BLaER1 treated with 17β-estradiol and CSF1 and Interleukin-3, amounts not matched to agents 10 nM and 100 nM (cell line): Measurements from ENCODE around the gene AGPAT4.
"Not testable (repeated sequence)": the region's sequence is repeated elsewhere in the genome, so short reads cannot be mapped to it uniquely, and the experiment has no call there.

ENCODE experiments used
- H3K27ac ChIP-seq, 11 experiments: shearing (Covaris generic); formaldehyde crosslinking; 2 replicates each; pipeline ENCODE4 v1.8.1; 2022
- H3K27me3 ChIP-seq, 11 experiments: shearing (Covaris generic); formaldehyde crosslinking; 2 replicates each; pipeline ENCODE4 v1.8.1; 2022
- H3K36me3 ChIP-seq, 11 experiments: shearing (Covaris generic); formaldehyde crosslinking; 2 replicates each; pipeline ENCODE4 v1.8.1; 2022
- H3K4me1 ChIP-seq, 10 experiments: shearing (Covaris generic); formaldehyde crosslinking; 2 replicates each; pipeline ENCODE4 v1.8.1; 2022
- H3K4me2 ChIP-seq, 11 experiments: shearing (Covaris generic); formaldehyde crosslinking; 2 replicates each; pipeline ENCODE4 v1.8.1; 2022
- H3K4me3 ChIP-seq, 10 experiments: shearing (Covaris generic); formaldehyde crosslinking; 2 replicates each; pipeline ENCODE4 v1.8.1; 2022
- H3K9ac ChIP-seq, 11 experiments: shearing (Covaris generic); formaldehyde crosslinking; 2 replicates each; pipeline ENCODE4 v1.8.1; 2022
- H3K9me3 ChIP-seq, 11 experiments: shearing (Covaris generic); formaldehyde crosslinking; replicated peaks in 1 of 11; 2 replicates each; pipeline ENCODE4 v1.8.1; 2022
- H4K20me1 ChIP-seq, 11 experiments: shearing (Covaris generic); formaldehyde crosslinking; 2 replicates each; pipeline ENCODE4 v1.8.1; 2022
- Cebpa-rat ChIP-seq, 11 experiments: shearing (Covaris generic); IDR thresholded peaks; 2 replicates each; pipeline ENCODE4 v1.8.1; 2022

The AGPAT4 gene

DNA sequence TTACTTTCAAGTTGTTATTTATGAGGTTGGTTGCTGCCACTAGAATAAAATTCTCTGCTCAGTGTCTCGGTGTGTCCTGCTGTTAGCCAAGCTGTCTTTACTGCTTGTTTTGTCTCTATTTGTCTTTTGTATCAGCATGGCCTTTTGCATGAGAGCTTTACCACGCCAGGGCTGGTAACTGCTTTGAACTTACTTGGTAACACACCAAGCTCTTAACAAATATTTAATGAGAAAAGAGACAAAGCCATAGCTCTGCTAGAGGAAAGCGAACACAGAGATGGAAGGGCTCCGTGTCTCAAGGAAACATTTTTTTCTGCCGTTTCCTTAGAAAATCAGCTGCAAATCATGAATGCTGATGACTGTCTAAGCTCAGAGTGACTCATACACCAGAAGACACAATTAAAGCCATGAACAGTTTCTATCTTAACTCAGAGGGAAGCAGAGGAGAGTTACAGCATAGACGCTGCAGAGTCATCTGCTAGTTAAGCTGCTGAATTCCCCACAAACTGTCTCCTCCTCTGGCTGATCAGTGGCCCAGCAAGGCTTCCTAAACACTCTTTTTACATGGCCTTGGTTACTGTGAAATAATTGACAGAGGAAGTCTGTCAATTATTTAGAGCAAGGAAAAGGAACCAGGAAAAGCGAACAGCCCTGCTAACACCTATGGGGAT, 44.8 kb downstream of the AGPAT4 start:
- no peak for TF ChIP-seq Cebpa-rat (IDR thresholded peaks at IDR 0.05)
- Histone ChIP-seq H3K9me3 (peaks cover 0 to 17% (median 6%) of the 10 kb centered on the region in 11 experiments; a peak in 10 of 22 replicates), H3K27me3 (no peaks in the 10 kb centered on the region), H3K27ac (0 out of 22 replicates have a peak overlapping the region, but pooled peaks of 1 of the 11 experiments have one; percentile 21), H3K9ac (peak overlapping the region in 1 of 11 experiments; percentile 33; a peak in 1 of 22 replicates), H3K4me3 (no peak overlapping the region), H3K4me2 (peak overlapping the region in 4 of 11 experiments; percentile 4 to 52 (median 29); a peak in 7 of 22 replicates), H3K4me1 (peaks cover 15 to 42% (median 24%) of the 10 kb centered on the region in 10 experiments), H4K20me1 (peaks cover 0 to 5% (median 0%) of the 10 kb centered on the region in 11 experiments; a peak in 3 of 22 replicates), H3K36me3 (peaks cover 15 to 64% (median 48%) of the 10 kb centered on the region in 11 experiments)

- Histone ChIP-seq H3K4me3 (no peak overlapping the region), H3K4me1 (peaks cover 15 to 42% (median 24%) of the 10 kb centered on the region in 10 experiments), H3K4me2 (peak overlapping the region in 1 of 11 experiments; percentile 52; a peak in 1 of 22 replicates), H3K27ac (no peak overlapping the region), H3K36me3 (peaks cover 20 to 63% (median 41%) of the 10 kb centered on the region in 11 experiments), H3K27me3 (no peaks in the 10 kb centered on the region), H4K20me1 (peaks cover 0 to 5% (median 0%) of the 10 kb centered on the region in 11 experiments; a peak in 4 of 22 replicates), H3K9me3 (peaks cover 0 to 17% (median 6%) of the 10 kb centered on the region in 11 experiments; a peak in 10 of 22 replicates), H3K9ac (no peak overlapping the region)
- TF ChIP-seq Cebpa-rat (IDR thresholded peaks at IDR 0.05): no peak
These were observed 45.8 kb downstream of the AGPAT4 start for GRCh38 chr6:161228096-161228495.

DNA sequence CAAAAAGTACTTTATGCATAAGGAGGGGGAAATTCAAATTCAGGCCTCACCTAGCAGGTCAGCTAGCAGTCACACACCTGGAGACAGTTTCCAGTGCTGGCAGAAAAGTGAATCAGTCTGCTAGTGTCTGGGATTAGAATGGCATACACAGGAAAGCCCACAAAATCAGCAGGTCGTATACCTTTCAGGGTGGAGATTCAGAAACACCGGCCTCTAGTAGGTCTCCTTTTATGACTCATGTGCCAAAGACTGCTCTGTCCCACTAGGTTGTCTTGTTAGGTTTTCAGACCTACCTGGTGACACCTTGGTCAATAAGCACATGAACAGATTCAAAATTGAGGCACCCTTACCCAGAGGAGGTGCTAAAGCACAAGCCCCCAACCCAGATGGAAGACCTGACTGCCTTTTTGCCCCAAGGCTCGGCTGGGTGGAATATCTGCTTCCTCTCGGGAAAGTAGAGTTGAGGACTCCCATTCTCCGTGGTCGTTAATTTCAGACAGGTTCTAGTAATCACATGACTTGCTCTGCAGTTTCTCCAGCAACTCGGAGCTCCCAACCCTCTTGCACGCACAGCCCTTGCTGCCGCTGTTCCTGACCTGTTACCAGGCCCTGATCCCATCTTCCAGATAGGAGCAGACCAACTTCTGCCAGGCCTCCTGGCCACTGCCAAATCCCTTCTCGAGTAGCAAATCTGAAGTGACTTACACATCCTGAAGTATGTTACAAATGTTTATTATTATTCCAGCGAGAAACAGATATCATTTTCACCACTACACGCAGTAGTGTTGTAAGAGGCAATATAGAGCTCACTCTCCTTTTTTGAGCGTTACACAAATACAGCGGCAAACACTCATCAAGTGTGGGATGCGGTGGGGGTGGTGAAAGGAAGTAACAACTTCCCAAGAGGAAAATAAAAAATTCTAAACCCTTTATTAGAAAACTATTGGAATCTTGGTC, 46.6 kb downstream of the AGPAT4 start:
- no peak for TF ChIP-seq Cebpa-rat (IDR thresholded peaks at IDR 0.05)
- Histone ChIP-seq H3K4me2 (peak overlapping the region; percentile 28 to 70 (median 44); a peak in 16 of 22 replicates), H3K36me3 (peaks cover 16 to 61% (median 37%) of the 10 kb centered on the region in 11 experiments), H3K4me3 (no peak overlapping the region), H3K9me3 (peaks cover 0 to 12% (median 3%) of the 10 kb centered on the region in 11 experiments; a peak in 7 of 22 replicates), H3K27me3 (no peaks in the 10 kb centered on the region), H3K4me1 (peaks cover 15 to 42% (median 24%) of the 10 kb centered on the region in 10 experiments), H3K27ac (peak overlapping the region in 3 of 11 experiments; percentile 33 to 52 (median 49); a peak in 5 of 22 replicates), H3K9ac (0 out of 22 replicates have a peak overlapping the region, but pooled peaks of 1 of the 11 experiments have one; percentile 11), H4K20me1 (peaks cover 0 to 8% (median 0%) of the 10 kb centered on the region in 11 experiments; a peak in 5 of 22 replicates)

GRCh38 chr6:161226009-161226964, 47.6 kb downstream of the AGPAT4 start:
- peaks cover 9 to 55% (median 28%) of the 10 kb centered on the region in 11 experiments; a peak in 21 of 22 replicates for H3K36me3 ChIP-seq
- no peak for TF ChIP-seq Cebpa-rat (IDR thresholded peaks at IDR 0.05)
- H3K9me3 ChIP-seq: peaks cover 0 to 4% (median 0%) of the 10 kb centered on the region in 11 experiments; a peak in 3 of 22 replicates
- H3K4me2 ChIP-seq: peak overlapping the region; percentile 28 to 70 (median 44); a peak in 18 of 22 replicates
- no peaks in the 10 kb centered on the region for H3K27me3 ChIP-seq
- peaks cover 15 to 42% (median 24%) of the 10 kb centered on the region in 10 experiments for H3K4me1 ChIP-seq
- H4K20me1 ChIP-seq: peaks cover 0 to 8% (median 0%) of the 10 kb centered on the region in 11 experiments; a peak in 5 of 22 replicates
- peak overlapping the region in 3 of 11 experiments; percentile 10 to 18 (median 11); a peak in 4 of 22 replicates for H3K9ac ChIP-seq
- no peak overlapping the region for H3K4me3 ChIP-seq
- peak overlapping the region in 3 of 11 experiments; percentile 33 to 52 (median 49); a peak in 7 of 22 replicates for H3K27ac ChIP-seq

DNA sequence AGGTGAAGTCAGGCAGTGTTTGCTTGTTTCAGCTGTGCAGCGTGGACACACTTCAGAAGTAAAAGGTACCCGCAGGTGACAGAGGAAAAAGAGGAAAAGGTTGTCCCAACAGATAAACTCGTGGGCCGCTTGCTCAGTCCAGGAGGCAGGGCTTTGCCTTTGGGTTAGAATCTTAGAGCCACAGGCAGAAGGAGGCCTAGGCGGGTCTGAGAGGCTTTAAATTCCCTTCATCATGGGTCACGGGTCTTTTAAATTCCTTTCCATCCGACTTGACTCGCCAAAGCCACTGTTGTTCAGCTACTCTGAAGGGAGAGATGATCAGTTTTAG, 48.2 kb downstream of the AGPAT4 start:
- H3K9me3 ChIP-seq: peaks cover 0 to 4% (median 0%) of the 10 kb centered on the region in 11 experiments; a peak in 1 of 22 replicates
- peaks cover 11 to 55% (median 32%) of the 10 kb centered on the region in 11 experiments; a peak in 20 of 22 replicates for H3K36me3 ChIP-seq
- peak overlapping the region in 2 of 11 experiments; percentile 33 to 49; a peak in 2 of 22 replicates for H3K27ac ChIP-seq
- H4K20me1 ChIP-seq: peaks cover 0 to 8% (median 0%) of the 10 kb centered on the region in 11 experiments; a peak in 5 of 22 replicates
- no peak overlapping the region for H3K4me3 ChIP-seq
- H3K9ac ChIP-seq: no peak overlapping the region; a peak in 2 of 22 replicates
- H3K27me3 ChIP-seq: no peaks in the 10 kb centered on the region
- H3K4me2 ChIP-seq: peak overlapping the region in 6 of 11 experiments; percentile 35 to 70 (median 62); a peak in 8 of 22 replicates
- TF ChIP-seq Cebpa-rat (IDR thresholded peaks at IDR 0.05): no peak
- H3K4me1 ChIP-seq: peaks cover 15 to 42% (median 24%) of the 10 kb centered on the region in 10 experiments

DNA sequence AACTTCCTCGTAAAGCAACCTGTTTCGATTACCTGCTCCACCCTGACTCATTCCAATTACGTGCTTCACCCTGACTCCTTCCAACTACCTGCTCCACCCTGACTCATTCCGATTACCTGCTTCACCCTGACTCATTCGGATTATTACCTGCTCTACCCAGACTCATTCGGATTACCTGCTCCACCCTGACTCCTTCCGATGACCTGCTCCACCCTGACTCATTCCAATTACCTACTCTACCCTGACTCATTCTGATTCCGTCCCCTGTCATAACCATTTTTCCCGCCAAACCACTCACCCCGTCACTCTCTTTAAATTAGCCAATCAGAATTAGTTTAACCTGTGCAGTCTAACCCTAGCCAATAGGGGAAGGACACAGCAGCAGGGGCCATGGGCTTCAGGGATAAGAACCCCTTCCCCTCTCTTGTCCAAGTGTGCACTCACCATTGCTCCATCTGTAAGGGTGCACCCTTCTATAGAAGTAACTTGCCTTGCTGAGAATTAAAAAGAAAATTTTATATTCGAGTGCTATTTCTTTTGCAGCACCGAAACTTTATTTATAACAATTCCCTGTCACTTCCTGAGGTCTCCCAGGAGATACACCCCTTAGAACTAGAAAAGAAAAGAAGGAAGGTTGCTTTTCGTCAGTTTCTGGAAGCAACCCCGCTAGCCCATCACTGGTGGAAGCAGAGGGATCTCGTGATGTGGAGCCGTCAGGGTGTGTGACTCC, 48.7 kb downstream of the AGPAT4 start:
- H3K9me3 ChIP-seq, H3K27me3 ChIP-seq, H4K20me1 ChIP-seq, H3K27ac ChIP-seq, H3K4me3 ChIP-seq, H3K9ac ChIP-seq: not testable (repeated sequence)
- Histone ChIP-seq H3K36me3 (peaks cover 11 to 51% (median 26%) of the 10 kb centered on the region in 11 experiments; a peak in 20 of 22 replicates), H3K4me2 (peak overlapping the region in 3 of 11 experiments; percentile 62 to 70 (median 63); a peak in 2 of 22 replicates), H3K4me1 (peaks cover 15 to 42% (median 24%) of the 10 kb centered on the region in 10 experiments)

GRCh38 chr6:161223646-161224045, 50.2 kb downstream of the AGPAT4 start:
- no peak overlapping the region for H3K27ac ChIP-seq

More at GRCh38 chr6:161223646-161224045, 50.2 kb downstream of the AGPAT4 start:
- Histone ChIP-seq H3K4me1 (peaks cover 15 to 30% (median 20%) of the 10 kb centered on the region in 10 experiments), H3K9ac (no peak overlapping the region), H3K4me2 (no peak overlapping the region), H3K27me3 (no peaks in the 10 kb centered on the region), H3K4me3 (no peak overlapping the region), H3K36me3 (peaks cover 11 to 45% (median 19%) of the 10 kb centered on the region in 11 experiments; a peak in 16 of 22 replicates), H4K20me1 (peaks cover 0 to 8% (median 0%) of the 10 kb centered on the region in 11 experiments; a peak in 5 of 22 replicates), H3K9me3 (peaks cover 0 to 4% (median 0%) of the 10 kb centered on the region in 11 experiments; a peak in 1 of 22 replicates)
- no peak for TF ChIP-seq Cebpa-rat (IDR thresholded peaks at IDR 0.05)
